AG10803 (cell line): ENCODE results near the gene ADAMTS9.

Source experiments
- DNase-seq: peaks from one replicate; pipeline ENCODE4 v3.0.0; 2010; ENCODE audit warnings: low read depth
- H3K4me3 ChIP-seq: 2 replicates; pipeline ENCODE4 v1.5.1; 2011; ENCODE audit warnings: mild to moderate bottlenecking, low read length, control low read depth
- TF ChIP-seq, protein P1 (sequence below): conservative IDR thresholded peaks from 2 replicates; pipeline ENCODE4 v1.5.1; 2011; ENCODE audit warnings: mild to moderate bottlenecking, low read length, control low read depth, inconsistent platforms

The ADAMTS9 gene

GRCh38 chr3:64694114-64694513 lies 6.3 kb upstream of the ADAMTS9 start:
- no peak for DNase-seq
- TF ChIP-seq, protein P1, sequence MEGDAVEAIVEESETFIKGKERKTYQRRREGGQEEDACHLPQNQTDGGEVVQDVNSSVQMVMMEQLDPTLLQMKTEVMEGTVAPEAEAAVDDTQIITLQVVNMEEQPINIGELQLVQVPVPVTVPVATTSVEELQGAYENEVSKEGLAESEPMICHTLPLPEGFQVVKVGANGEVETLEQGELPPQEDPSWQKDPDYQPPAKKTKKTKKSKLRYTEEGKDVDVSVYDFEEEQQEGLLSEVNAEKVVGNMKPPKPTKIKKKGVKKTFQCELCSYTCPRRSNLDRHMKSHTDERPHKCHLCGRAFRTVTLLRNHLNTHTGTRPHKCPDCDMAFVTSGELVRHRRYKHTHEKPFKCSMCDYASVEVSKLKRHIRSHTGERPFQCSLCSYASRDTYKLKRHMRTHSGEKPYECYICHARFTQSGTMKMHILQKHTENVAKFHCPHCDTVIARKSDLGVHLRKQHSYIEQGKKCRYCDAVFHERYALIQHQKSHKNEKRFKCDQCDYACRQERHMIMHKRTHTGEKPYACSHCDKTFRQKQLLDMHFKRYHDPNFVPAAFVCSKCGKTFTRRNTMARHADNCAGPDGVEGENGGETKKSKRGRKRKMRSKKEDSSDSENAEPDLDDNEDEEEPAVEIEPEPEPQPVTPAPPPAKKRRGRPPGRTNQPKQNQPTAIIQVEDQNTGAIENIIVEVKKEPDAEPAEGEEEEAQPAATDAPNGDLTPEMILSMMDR = no peak

DNA sequence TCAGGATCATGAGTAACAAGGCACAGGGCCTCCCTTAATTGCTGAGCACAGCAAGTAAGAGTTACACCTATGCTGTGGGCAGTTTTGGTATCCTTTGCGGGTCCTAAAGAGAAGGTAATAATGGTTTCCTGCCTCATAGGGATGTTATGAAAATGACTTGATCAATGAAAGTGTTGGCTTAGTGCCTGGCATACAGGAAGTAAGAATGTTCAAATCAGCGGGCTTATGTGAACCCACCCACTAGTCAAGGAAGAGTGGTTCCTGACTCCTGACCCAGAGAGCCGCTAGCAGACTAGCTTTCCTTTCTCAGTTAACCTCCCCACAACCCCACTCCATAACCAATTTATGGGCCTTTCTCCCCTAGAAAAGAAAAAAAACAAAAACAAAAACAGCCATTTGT lies 5.2 kb upstream of the ADAMTS9 start:
- no peak overlapping the region for H3K4me3 ChIP-seq
- TF ChIP-seq, protein P1 = no peak
- DNase-seq = no peak

More at GRCh38 chr3:64694114-64694513, 6.3 kb upstream of the ADAMTS9 start:
- H3K4me3 ChIP-seq = no peak overlapping the region

DNA sequence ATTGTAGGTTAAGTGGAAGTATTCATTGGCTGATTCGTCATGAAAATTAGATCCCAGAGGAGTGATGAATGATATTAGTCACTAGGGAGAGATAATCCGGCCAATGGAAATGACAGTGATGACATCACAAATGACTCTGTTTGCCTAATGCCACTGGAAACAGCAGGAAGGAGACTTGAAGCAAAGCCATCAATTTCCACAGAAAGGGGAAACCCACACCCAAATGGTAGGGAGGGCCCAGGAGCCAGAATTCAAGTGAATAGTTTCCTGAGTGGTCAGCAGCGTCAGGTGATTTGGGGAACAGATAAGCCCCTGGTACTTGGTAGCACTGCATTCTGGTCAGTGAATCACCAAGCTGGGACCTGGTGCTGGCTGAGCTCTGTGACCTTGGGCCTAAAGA lies 3.3 kb upstream of the ADAMTS9 start:
- no peak for DNase-seq
- TF ChIP-seq, protein P1 = no peak
- H3K4me3 ChIP-seq = no peak overlapping the region

DNA sequence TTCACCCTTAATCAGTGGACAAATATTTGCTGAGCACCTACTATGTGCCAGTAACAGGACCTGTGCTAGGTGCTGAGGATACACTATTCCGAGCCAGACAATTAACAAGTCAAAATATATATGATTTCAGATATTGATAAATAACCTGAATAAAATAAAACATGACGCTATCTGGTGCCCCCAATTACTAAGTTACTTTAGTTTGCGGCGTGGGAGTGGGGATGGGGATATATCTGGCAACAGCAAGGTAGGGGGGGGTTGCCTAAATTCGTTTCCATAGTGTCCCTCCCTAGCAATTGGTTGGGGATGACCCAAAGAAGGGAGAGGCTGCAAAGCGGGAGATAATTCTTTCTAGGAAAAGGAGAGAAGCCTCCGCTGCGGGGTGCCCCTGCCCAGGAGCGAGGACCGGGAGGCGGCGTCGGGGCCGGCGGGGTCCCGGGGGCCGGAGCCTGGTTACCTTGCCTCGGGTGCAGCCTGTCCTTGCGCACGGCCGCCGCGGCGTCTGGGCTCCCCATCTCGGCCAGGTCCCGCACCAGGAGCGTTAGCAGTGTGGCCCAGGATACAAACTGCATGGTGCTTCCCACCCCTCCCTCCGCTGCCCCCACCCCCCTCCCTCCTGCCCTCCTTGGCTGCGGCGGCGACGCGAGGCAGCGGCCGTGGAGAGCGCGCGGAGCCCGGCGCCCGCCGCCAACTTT lies 567 bp downstream of the ADAMTS9 start:
- DNase-seq = no peak

GRCh38 chr3:64686446-64686908 lies 1.3 kb downstream of the ADAMTS9 start:
- H3K4me3 ChIP-seq = peak overlapping the region; percentile 83
- peak; percentile 58 for DNase-seq
- TF ChIP-seq, protein P1 = no peak

More for the DNA sequence above, 567 bp downstream of the ADAMTS9 start:
- H3K4me3 ChIP-seq = peak overlapping the region; percentile 83
- TF ChIP-seq, protein P1 = no peak

DNA sequence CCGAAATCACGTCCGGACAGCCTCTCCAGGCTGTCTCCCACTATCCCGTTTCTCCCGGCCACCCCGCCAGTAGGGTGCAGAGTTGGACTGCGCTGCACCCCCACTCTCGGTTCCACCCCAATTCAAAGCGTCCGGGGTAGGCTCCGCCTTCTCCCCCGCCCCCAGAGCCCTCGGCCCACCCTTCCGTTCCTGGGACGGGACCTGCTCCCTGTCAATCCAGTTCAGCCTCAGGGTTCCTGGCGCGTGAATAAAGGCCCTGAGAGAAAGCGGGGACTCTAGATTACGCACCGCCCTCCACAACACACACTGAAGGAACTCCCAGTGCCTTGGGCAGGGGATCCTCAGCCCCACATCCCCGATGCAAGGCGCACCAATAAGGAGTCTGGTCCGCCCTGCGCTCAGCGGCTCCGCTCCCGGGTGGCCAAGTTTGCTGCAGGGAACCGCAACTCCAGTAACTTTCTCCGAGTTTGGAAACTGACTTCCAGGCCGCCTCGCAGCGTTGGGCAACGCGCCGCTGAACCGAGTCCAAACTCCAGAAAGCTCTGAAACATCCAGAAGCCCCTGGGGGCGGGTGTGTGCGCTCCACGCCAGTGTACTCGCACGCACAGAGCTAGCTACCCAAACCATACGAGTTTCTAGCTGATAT lies 1.9 kb downstream of the ADAMTS9 start:
- peak overlapping the region; percentile 83 for H3K4me3 ChIP-seq
- DNase-seq = peak; percentile 87
- TF ChIP-seq, protein P1 = peak; percentile 45
